Neural progenitor cell (in vitro differentiated cells): ENCODE data around the gene POF1B. TPM values are rescaled to one million over a fixed set of nuclear protein-coding genes. Genes with fewer than 3 reads are reported as not detected.

Source experiments
- DNase-seq: peaks from one replicate; pipeline ENCODE4 v3.0.0-alpha.2; 2016; ENCODE audit warnings: low spot score
- H2AFZ ChIP-seq: fragments of 200-600 bp; sonication (generic); replicated peaks from 2 replicates; pipeline ENCODE4 v1.6.1; 2016; ENCODE audit warnings: antibody characterized with exemption
- H3F3A ChIP-seq: fragments of 200-600 bp; sonication (generic); 2 replicates; pipeline ENCODE4 v1.6.1; 2016; ENCODE audit warnings: antibody characterized with exemption, low read depth
- H3K27ac ChIP-seq: fragments of 200-600 bp; sonication (generic); 2 replicates; pipeline ENCODE4 v1.5.1; 2016; ENCODE audit warnings: mild to moderate bottlenecking
- H3K27me3 ChIP-seq: fragments of 200-600 bp; sonication (generic); 2 replicates; pipeline ENCODE4 v1.6.1; 2016; ENCODE audit warnings: mild to moderate bottlenecking, moderate library complexity
- H3K36me3 ChIP-seq: fragments of 200-600 bp; sonication (generic); 2 replicates; pipeline ENCODE4 v1.5.1; 2016
- H3K4me1 ChIP-seq: fragments of 200-600 bp; sonication (generic); 2 replicates; pipeline ENCODE4 v1.6.1; 2016; ENCODE audit warnings: mixed run types
- H3K4me2 ChIP-seq: fragments of 200-600 bp; sonication (generic); 2 replicates; pipeline ENCODE4 v1.6.1; 2016
- H3K4me3 ChIP-seq: fragments of 200-600 bp; sonication (generic); 2 replicates; pipeline ENCODE4 v1.5.1; 2016
- H3K79me2 ChIP-seq: fragments of 200-600 bp; sonication (generic); 2 replicates; pipeline ENCODE4 v1.6.1; 2016; ENCODE audit warnings: low read depth
- H3K9ac ChIP-seq: fragments of 200-600 bp; sonication (generic); 2 replicates; pipeline ENCODE4 v1.6.1; 2016
- H3K9me3 ChIP-seq: fragments of 200-600 bp; sonication (generic); 2 replicates; pipeline ENCODE4 v1.5.1; 2016; ENCODE audit warnings: low read depth
- H4K20me1 ChIP-seq: fragments of 200-600 bp; sonication (generic); 2 replicates; pipeline ENCODE4 v1.6.1; 2016; ENCODE audit warnings: low read depth
- H3K27ac Mint-ChIP-seq: 3 replicates; pipeline ENCODE4 v1.8.0; 2021; ENCODE audit warnings: mixed read lengths
- H3K27me3 Mint-ChIP-seq: 2 replicates; pipeline ENCODE4 v1.8.0; 2022; ENCODE audit warnings: low read depth, mild to moderate bottlenecking, inconsistent platforms, moderate library complexity, mixed read lengths; ENCODE audit not compliant: insufficient read depth
- H3K36me3 Mint-ChIP-seq: 3 replicates; pipeline ENCODE4 v1.8.0; 2021; ENCODE audit warnings: mixed read lengths
- H3K4me1 Mint-ChIP-seq: 3 replicates; pipeline ENCODE4 v1.8.0; 2021; ENCODE audit warnings: mixed read lengths
- H3K4me3 Mint-ChIP-seq: 3 replicates; pipeline ENCODE4 v1.8.0; 2021; ENCODE audit warnings: mild to moderate bottlenecking, moderate library complexity, mixed read lengths
- H3K9me3 Mint-ChIP-seq: 3 replicates; pipeline ENCODE4 v1.8.0; 2020; ENCODE audit warnings: mixed read lengths
- CTCF ChIP-seq: fragments of 200-600 bp; sonication (generic); IDR thresholded peaks from 2 replicates; pipeline ENCODE4 v1.5.1; 2017; ENCODE audit warnings: antibody characterized with exemption, mild to moderate bottlenecking
- EZH2 ChIP-seq: fragments of 200-600 bp; sonication (generic); IDR thresholded peaks from 2 replicates; pipeline ENCODE4 v1.6.1; 2017; ENCODE audit warnings: antibody characterized with exemption, mild to moderate bottlenecking, moderate library complexity
- EZH2phosphoT487 ChIP-seq: fragments of 200-600 bp; sonication (generic); IDR thresholded peaks from 2 replicates; pipeline ENCODE4 v1.6.1; 2017; ENCODE audit warnings: antibody characterized with exemption
- total RNA-seq: library from RNA; depleted of rRNA; stranded (reverse); fragments of >200 nt; gene quantifications from 2 replicates; pipeline ENCODE4 v1.2.3, GENCODE V29; 2015; ENCODE audit warnings: low replicate concordance

Gene POF1B
- total RNA-seq, 1 donor from 2014 or later: not detected

- Histone ChIP-seq H3K4me3 (no peak overlapping the region), H3K27me3 (no peaks in the 10 kb centered on the region), H3K9me3 (peaks cover 5% of the 10 kb centered on the region), H3F3A (no peaks in the 10 kb centered on the region), H3K4me1 (no peaks in the 10 kb centered on the region), H3K9ac (no peak overlapping the region), H2AFZ (no peak overlapping the region), H3K79me2 (no peaks in the 10 kb centered on the region), H4K20me1 (no peaks in the 10 kb centered on the region), H3K27ac (no peak overlapping the region), H3K4me2 (no peak overlapping the region), H3K36me3 (no peaks in the 10 kb centered on the region)
- H3K36me3 Mint-ChIP-seq: no peaks in the 10 kb centered on the region
- no peak for DNase-seq
- no peaks in the 10 kb centered on the region for H3K4me1 Mint-ChIP-seq
- H3K27me3 Mint-ChIP-seq: peaks cover 2% of the 10 kb centered on the region
- no peak for TF ChIP-seq CTCF
- no peak for TF ChIP-seq EZH2phosphoT487
- TF ChIP-seq EZH2: no peak
- no peak overlapping the region for H3K27ac Mint-ChIP-seq
- no peak overlapping the region for H3K4me3 Mint-ChIP-seq
- no peaks in the 10 kb centered on the region for H3K9me3 Mint-ChIP-seq
Observed at GRCh38 chrX:85391878-85392238, 12.4 kb upstream of the POF1B start.

- Histone ChIP-seq H3K27ac (no peak overlapping the region), H4K20me1 (no peaks in the 10 kb centered on the region), H3K79me2 (no peaks in the 10 kb centered on the region), H3K9ac (no peak overlapping the region), H3K4me1 (no peaks in the 10 kb centered on the region), H3K4me3 (no peak overlapping the region), H3K9me3 (peaks cover 5% of the 10 kb centered on the region), H3K27me3 (no peaks in the 10 kb centered on the region), H3K36me3 (no peaks in the 10 kb centered on the region), H3F3A (no peaks in the 10 kb centered on the region), H2AFZ (no peak overlapping the region), H3K4me2 (no peak overlapping the region)
- TF ChIP-seq CTCF (no peak), EZH2phosphoT487 (no peak), EZH2 (no peak)
- Mint-ChIP-seq H3K4me1 (no peaks in the 10 kb centered on the region), H3K27ac (no peak overlapping the region), H3K27me3 (peaks cover 2% of the 10 kb centered on the region), H3K4me3 (no peak overlapping the region), H3K9me3 (no peaks in the 10 kb centered on the region), H3K36me3 (no peaks in the 10 kb centered on the region)
- DNase-seq: no peak
Observed at GRCh38 chrX:85391185-85391877, 11.9 kb upstream of the POF1B start.

- Histone ChIP-seq H4K20me1 (no peaks in the 10 kb centered on the region), H3K9me3 (peaks cover 5% of the 10 kb centered on the region), H3K9ac (no peak overlapping the region), H3K36me3 (no peaks in the 10 kb centered on the region), H3K79me2 (no peaks in the 10 kb centered on the region), H3K4me2 (no peak overlapping the region), H3K27ac (no peak overlapping the region), H3K4me1 (no peaks in the 10 kb centered on the region), H3K4me3 (no peak overlapping the region), H2AFZ (no peak overlapping the region), H3F3A (no peaks in the 10 kb centered on the region), H3K27me3 (no peaks in the 10 kb centered on the region)
- Mint-ChIP-seq H3K27me3 (no peaks in the 10 kb centered on the region), H3K36me3 (no peaks in the 10 kb centered on the region), H3K4me3 (no peak overlapping the region), H3K4me1 (no peaks in the 10 kb centered on the region), H3K27ac (no peak overlapping the region), H3K9me3 (no peaks in the 10 kb centered on the region)
- no peak for DNase-seq
- TF ChIP-seq EZH2phosphoT487 (no peak), CTCF (no peak), EZH2 (no peak)
Observed at GRCh38 chrX:85381602-85382001, 2.1 kb upstream of the POF1B start.
